ENCODE data around the gene GCH1. TPM values are rescaled to one million over a fixed set of nuclear protein-coding genes. Genes with fewer than 3 reads are reported as not detected.
"Not testable (repeated sequence)": the region's sequence is repeated elsewhere in the genome, so short reads cannot be mapped to it uniquely, and the experiment has no call there.

The GCH1 gene, protein sequence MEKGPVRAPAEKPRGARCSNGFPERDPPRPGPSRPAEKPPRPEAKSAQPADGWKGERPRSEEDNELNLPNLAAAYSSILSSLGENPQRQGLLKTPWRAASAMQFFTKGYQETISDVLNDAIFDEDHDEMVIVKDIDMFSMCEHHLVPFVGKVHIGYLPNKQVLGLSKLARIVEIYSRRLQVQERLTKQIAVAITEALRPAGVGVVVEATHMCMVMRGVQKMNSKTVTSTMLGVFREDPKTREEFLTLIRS
- total RNA-seq: 4.6 and 8.5 TPM in 2 replicates

DNA sequence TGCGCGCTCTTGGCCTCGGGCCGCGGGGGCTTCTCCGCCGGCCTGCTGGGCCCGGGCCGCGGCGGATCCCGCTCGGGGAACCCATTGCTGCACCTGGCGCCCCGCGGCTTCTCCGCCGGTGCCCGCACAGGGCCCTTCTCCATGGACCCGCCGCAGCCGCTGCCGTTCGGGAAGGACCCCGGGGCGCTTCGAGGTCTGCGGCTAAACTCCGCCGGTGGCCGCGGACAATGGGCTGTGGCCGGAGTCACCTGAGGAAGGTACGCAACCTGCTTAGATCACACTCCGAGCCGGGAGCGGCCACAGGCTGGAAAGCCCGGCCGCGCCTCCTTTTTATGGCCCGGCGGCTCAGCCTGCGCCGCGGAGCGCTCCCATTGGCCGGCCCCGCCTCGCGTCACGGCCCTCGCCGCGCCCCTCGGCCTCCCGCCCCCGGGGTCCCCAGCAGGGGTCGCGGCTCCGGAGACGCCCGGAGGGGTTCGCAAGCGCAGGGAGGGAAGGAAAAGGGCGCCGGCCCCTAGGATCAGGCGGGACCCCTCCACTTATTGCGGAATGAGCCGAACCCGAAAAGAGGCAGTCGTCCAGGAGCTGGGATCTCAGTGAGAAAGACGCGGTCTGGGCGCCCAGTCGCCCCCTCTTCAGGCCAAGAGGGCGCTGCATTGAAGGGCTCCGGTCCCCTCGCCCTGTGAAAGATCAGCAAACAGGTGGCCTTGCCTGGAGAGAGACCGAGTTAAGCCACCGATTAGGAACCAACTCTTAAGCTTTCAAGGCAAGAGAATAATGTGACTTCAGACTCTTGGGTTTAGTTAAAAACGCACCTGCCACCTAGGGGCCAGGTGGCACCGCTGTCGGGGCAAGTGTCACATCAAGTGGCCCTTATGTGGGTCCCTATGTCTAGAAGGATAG is at the start of gene GCH1:
TSS of gene GCH1 (minus strand) at position 306 of the 900 bp plus-strand sequence. CDS start at position 143, 163 bp downstream.
- DNase-seq (ENCODE audit: low read depth in 2 of 2): peak in 1 of 2 donors; percentile 74

DNA sequence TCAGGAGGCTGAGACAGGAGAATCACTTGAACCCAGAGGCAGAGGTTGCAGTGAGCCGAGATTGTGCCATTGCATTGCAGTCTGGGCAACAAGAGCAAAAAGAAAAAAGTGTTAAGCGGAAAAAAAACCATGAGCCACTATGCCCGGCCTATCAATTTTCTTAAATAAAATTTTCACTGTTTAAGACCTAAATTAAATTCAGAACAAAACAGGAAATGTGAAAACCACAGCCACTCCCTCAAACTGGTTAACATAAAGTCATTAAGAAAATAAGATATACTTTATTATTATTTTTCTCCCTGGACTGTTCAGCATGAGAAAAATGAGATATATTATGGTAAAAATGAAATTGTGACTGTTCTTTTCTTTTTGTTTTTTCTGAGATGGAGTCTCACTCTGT is 44.6 kb upstream of the GCH1 start:
- DNase-seq (ENCODE audit: low read depth in 2 of 2): no peak

DNA sequence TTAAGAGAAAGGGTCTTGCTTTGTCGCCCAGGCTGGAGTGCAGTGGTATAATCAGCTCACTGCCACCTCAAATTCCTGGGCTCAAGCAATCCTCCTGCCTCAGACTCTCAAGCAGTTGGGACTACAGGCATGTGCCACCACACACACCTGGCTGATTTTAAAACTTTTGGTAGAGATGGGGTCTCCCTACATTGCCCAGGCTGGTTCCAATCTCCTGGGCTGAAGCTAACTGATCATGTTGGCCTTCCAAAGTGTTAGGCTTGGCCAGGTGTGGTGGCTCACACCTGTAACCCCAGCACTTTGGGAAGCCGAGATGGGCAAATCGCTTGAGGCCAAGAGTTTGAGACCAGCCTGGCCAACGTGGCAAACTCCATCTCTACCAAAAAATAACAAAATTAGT is 43.9 kb upstream of the GCH1 start:
- no peak for DNase-seq (ENCODE audit: low read depth in 2 of 2)

DNA sequence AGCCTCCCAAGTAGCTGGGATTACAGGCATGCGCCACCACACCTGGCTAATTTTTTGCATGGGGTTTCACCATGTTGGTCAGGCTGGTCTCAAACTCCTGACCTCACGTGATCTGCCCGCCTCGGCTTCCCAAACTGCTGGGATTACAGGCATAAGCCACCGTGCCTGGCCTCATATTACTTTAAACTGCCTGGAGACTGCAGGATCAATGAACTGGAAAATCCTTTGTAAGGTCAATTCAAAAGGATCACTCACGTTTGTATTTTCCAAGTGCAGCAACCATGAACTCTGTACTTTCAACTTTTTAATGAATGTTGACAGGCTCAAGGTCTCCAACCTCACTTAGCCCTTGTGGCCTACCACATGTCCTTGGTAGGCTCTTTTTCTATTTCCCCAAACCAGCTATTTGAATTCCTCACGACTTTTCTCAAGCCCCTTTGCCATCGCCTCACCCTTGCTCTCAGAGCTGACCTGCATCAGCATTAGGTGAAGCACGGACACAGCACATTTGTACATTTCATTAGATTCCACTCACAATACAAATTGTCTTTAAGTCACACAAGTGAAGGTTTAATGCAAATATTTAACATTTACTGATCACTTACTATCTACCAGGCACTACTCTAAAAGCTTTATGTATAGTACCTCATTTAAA is 42.2 kb upstream of the GCH1 start:
- no peak for DNase-seq (ENCODE audit: low read depth in 2 of 2)

DNA sequence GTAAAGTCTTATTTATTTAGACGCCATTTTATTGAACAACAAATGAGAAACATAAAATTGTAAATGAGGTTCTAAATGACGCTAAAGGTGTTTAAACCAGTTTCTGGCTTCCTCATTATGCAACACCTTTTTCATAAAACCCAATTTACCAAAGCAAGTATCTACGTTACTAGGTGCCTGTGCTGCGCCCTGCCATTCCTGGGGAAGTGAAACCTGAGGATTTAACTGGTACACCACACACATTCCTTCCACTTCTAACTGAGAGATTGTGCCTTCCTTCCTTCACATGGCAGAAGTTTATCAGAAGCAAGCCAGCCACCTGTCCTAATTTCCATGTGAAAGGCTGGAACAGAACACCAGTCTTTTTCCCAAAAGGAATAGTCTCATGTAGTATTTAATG is 40.3 kb upstream of the GCH1 start:
- no peak for DNase-seq (ENCODE audit: low read depth in 2 of 2)

DNA sequence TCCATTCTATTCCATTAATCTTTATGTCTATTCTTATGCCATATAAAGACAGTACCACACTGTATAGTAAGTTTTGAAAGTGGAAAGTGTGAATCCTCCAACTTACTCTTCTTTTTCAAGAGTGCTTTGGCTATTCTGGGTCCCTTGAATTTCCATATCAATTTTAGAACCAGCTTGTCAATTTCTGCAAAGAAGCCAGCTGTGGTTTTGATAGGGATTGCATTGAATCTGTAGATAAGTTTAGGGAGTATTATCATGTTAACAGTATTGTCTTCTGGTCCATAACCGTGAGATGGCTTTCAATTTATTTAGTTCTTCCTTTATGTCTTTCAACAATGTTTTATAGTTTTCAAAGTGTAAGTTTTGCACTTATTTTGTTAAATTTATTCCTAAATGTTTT is 34.2 kb upstream of the GCH1 start:
- no peak for DNase-seq (ENCODE audit: low read depth in 2 of 2)

DNA sequence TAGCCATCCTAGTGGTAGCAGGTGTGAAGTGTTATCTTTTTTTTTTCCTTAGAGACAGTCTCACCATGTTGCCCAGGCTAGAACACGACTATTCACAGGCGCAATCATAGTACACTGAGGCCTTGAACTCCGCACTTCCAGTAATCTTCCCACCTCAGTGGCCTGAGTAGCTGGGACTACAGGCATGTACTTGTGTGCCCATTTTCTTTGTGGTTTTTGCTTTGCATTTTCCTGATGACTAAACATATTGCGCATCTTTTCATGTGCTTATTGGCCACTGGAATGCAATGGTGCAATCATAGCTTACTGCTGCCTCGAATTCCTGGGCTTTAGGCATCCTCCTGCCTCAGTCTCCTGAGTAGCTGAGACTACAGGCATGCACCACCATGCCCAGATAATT is 33.3 kb upstream of the GCH1 start:
- no peak for DNase-seq (ENCODE audit: low read depth in 2 of 2)

DNA sequence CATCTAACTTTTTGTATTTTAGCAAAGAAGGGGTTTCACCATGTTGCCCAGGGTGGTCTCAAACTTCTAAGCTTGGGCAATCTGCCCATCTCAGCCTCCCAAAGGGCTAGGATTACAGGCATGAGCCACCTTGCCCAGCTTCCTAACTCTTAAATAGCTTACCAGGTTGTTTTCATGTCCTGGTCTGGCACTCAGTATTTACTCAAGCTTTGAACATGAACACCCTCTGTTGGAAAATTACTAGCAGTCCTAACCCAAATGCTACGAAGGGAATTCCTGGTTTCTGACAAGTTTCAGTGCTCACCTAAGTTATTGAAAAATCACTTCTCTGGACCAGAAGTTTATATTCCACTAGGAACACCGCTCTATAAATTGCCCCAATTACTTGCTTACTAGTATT is 32.5 kb upstream of the GCH1 start:
- DNase-seq (ENCODE audit: low read depth in 2 of 2): no peak

DNA sequence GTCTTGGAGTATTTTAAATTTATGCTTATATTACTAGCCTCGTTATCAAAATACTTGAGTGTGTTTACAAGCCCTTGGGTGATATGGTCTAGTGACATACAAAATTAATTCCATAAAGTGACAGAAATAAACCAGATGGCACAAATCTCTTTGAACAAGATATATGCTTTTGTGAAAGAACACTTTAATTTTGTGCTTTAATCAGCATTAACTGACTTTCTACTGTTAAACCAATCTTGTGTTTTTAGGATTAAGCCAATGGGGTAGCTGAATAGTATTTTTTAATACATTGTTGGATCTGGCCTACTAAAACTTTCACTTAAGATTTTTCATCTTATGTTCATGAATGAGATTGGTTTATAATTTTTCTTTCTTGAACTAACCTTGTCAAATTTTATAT is 30.4 kb upstream of the GCH1 start:
- no peak for DNase-seq (ENCODE audit: low read depth in 2 of 2)

DNA sequence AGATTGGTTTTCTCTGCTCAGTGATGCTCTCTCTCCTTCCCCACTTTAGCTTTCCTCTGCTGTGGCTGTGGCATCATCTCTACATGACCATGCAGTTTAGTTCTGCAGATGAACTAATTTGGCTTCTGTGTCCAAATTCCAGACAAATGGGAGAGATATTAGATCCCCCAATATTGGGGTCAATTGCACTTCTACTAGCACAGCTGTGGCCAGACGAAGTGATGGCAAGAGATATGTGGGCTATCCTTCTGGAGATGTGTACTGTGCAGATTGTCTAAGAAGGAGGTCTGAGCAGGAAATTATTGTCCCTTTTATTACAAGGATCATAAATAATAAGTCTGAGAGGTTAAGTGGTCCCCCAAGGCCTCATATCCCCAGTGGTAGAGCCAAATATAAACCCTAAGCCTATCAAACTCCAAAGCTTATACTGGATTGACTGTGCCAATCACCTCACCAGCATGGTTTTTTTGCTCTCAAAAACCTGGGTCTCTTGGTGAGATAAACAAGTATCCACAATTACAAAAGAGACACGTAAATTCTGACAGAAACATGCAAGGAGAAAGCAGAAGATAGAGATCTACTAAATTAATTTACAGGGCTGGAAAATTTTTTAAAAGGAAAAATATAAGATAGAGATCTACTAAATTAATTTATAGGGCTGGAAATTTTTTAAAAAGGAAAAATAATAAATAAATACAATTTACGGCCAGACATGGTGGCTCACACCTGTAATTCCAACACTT is 29.1 kb upstream of the GCH1 start:
- DNase-seq (ENCODE audit: low read depth in 2 of 2): no peak

DNA sequence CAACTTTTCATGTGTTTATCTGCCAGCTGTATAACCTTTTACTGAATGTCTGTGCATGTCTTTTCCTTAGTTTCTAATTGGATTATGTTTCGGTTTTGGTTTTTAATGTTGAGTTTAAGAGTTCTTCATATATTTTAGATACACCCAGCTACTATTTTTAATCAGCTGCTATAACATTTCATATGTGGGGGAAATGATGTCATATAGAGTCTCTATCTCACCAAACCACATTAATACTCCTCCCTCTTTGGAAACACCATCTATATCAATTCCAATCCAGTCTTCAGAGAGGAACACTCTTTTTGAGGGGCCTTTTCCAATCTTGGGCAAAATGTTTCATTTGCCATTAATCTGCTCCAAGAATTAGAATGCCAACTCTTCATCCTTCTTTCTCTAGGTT is 28.5 kb upstream of the GCH1 start:
- DNase-seq (ENCODE audit: low read depth in 2 of 2): no peak

DNA sequence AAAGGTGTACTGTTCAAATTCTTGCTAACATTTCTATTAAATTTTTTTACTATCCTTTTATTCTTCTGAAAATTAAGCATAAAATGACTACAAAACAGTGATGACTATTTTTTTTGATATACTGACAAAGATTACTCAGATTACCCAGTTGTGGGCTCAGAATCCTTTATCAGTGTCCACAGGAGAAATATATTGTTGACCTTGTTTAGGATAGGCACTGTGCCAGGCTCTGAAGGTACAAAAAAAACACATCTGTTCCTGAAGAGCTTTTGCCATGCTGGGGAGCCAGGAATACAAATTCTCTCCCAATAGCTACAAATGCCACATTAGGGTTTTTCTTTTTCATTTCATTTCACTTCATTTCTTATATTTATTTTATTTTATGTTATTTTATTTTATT is 26.9 kb upstream of the GCH1 start:
- peak; percentile 14 to 25 for DNase-seq (ENCODE audit: low read depth in 2 of 2)

DNA sequence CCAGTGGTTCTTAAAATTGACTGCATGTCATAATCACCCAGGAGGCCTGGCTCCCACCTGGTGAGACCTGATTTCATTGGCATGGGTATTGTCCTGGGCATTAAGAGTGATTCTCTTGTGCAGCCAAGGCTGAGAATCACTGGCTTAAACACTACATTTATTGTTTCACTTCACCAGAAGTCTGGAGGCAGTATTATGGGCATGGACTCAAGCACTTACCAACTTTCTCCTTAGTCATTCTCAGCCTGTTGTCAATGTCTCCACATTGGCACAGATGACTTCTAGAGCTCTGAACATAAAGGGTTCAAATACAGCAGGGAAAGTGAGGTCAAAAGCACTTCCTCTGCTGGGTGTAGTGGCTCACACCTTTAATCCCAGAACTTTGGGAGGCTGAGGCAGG is 25.6 kb upstream of the GCH1 start:
- no peak for DNase-seq (ENCODE audit: low read depth in 2 of 2)

DNA sequence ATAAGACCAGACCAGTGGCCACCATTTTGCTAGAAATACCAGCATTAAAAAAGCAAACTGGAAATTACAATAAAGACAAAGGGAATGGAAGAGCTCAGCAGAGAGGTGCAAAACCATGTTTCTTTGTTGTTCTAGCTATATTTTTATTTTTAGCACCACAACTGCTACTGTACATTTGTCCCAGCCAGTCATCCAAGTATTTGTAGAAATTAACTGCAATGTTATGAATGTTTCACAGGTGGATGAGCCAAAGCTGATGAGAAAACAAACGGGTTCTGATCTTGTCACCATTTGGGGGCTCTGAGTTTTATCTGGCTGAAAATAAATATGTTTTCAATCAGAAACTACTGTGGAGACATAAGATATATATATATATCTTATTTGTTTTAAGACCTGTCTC is 24.9 kb upstream of the GCH1 start:
- no peak for DNase-seq (ENCODE audit: low read depth in 2 of 2)

DNA sequence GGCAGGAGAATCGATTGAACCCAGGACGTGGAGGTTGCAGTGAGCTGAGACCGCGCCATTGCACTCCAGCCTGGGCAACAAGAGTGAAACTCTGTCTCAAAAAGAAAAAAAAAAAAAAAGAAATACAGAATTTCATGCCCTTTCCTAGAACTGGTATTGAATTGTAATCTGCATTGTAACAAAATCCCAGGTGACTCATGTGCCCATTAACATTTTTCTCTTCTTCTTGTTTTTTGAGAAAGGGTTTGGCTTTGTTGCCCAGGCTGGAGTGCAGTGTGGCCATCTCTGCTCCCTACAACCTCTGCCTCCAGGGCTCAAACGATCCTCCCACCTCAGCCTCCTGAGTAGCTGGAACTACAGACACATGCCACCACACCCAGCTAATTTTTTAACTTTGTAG is 23.9 kb upstream of the GCH1 start:
- not testable (repeated sequence) for DNase-seq (ENCODE audit: low read depth in 2 of 2)

DNA sequence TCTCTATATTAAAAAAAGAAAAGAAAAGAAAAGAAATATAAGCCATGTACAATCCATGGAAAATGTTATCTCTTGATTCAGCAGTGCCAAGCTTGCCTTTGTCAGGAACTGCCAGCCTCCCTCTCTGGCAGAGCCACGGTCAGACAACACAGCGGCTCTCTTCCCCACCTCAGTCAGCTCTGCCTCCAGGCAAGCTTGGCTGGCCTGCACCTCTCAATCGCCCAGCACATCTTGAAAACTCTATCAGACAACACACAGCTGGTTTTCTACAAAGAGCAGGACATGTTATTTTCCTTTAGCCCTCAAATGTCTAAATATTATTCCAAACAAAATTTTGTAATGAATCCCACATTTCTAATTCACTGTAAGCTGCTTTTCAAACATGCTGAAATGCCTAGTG is 20.0 kb upstream of the GCH1 start:
- DNase-seq (ENCODE audit: low read depth in 2 of 2): no peak

DNA sequence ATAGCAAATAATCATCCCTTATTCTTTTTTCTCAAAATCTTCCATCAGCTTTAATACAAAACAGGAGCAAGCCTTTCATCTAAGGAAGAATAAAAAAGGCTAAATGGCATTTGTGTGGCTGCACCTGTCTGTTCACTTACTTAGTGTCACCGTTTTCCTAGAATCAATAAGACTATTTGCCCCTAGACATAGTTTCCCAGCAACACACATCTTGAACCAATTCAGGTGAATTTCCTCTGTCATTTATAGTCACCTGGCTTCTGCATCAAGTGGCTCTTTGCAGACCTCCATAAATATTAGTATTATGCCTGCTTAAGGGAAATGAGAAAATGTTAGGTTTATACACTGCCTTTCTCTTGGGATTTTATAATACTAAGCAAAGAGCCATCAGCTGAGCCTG is 17.4 kb upstream of the GCH1 start:
- no peak for DNase-seq (ENCODE audit: low read depth in 2 of 2)

DNA sequence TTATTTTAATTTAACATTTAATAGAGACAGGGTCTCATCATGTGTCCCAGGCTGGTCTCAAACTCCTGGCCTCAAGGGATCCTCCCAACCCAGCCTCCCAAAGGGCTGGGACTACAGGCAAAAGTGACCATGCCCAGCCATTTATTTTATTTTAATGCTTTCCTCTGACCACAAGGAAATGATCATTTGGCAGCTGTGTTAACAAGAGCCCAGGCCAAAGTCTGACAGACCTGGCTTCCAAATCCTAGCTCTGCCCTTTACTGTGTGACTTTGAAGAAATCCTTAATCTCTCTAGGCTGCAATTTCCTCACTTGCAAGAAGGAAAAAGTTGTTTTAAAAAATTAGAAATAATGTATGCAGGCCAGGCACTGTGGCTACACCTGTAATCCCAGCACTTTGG is 16.7 kb upstream of the GCH1 start:
- DNase-seq (ENCODE audit: low read depth in 2 of 2): no peak

DNA sequence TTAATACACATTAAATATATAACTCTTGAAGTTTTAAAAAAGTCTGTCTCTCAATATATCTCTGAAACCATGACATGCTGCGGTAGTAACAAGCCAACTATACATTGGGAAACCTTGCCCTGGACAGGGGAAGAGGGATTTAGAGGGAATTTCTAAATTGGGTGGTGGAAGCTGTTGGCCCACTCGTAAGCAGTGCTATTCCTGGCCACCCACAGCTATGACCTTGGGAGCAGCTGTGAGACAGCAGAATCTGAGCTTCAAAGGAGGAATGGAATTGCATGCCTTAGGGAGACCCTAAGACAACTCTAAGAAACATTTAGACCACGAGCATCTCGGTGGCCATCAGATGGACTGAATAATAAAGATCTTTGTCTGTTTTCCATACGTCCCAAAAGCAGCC is 15.8 kb upstream of the GCH1 start:
- DNase-seq (ENCODE audit: low read depth in 2 of 2): no peak

DNA sequence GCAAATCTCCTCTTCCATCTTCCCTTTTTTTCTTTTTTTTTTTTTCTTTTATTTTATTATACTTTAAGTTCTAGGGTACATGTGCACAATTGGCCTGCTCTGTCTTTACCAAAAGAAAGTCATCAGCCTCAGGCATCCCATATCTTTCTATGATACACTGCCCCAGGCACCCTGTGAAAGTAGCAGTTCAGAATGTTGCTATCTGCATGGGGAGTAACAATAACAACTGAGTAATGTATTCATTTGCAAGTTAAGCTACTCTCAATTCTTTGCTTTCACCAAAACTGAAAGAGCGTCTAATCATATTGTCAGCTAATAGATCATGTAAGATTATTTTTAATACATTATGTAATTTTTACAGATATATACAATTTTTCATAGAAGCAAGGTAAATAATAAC is 13.5 kb upstream of the GCH1 start:
- no peak for DNase-seq (ENCODE audit: low read depth in 2 of 2)

DNA sequence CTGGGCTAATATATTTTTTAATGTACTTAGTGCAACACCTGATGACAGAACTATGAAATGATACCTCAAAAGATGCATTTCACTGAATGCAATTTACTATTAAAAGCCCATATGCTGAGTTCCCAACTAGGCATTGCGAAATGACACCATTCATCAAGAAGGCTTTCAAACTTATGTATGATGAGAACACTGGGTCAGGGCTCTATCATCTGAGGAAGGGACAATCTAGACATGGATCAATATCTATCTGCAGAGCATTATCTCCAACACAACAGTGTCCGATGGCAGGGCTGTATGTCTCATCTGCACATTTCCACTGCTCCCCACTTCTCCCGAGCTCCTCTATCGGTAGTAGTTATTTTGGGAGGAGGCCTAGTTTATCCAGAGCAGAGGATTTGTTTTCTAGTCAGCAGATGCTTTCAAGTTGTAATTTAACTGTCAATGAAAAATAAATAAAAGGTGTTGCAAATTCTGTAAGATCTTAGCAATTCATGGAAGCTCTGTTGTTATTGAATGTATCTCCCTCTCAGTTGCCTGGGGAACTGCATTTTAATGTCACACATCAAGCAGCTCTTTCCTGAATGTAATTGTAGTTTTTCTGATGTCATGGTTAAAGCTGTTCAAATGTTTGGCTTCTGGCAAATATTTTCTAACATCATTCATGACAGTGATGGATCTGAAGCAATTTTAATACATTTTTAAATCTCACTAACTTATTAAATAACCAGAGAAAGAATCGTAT is 7.4 kb upstream of the GCH1 start:
- DNase-seq (ENCODE audit: low read depth in 2 of 2): no peak

Measured in dermis microvascular lymphatic vessel endothelial cell (primary cell).